ENCODE data around the gene PRPF40A.
A peak's percentile ranks its signal among the peaks of the same experiment; 100 is the strongest.

PRPF40A gene

DNA sequence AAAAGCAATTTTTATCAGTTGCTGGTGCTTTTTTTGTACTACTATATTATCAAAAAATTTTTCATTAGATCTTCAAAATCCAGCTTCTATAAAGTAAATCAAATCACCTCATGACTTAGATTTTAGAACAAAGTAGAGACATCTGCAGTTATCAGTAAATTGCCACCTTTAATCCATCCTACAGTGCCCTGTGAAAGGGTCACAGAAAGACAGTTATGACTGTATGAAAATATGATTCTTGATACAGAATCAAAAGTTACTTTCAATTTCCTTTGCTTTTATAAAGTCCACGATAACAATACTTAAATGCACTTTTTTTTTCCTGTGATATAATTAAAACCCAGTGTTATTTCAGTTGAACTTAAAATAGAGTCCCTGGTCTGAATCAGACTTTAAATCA is 61.4 kb downstream of the PRPF40A start:
- TF ChIP-seq, protein P1, sequence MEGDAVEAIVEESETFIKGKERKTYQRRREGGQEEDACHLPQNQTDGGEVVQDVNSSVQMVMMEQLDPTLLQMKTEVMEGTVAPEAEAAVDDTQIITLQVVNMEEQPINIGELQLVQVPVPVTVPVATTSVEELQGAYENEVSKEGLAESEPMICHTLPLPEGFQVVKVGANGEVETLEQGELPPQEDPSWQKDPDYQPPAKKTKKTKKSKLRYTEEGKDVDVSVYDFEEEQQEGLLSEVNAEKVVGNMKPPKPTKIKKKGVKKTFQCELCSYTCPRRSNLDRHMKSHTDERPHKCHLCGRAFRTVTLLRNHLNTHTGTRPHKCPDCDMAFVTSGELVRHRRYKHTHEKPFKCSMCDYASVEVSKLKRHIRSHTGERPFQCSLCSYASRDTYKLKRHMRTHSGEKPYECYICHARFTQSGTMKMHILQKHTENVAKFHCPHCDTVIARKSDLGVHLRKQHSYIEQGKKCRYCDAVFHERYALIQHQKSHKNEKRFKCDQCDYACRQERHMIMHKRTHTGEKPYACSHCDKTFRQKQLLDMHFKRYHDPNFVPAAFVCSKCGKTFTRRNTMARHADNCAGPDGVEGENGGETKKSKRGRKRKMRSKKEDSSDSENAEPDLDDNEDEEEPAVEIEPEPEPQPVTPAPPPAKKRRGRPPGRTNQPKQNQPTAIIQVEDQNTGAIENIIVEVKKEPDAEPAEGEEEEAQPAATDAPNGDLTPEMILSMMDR (IDR thresholded peaks at IDR 0.05): no peak

DNA sequence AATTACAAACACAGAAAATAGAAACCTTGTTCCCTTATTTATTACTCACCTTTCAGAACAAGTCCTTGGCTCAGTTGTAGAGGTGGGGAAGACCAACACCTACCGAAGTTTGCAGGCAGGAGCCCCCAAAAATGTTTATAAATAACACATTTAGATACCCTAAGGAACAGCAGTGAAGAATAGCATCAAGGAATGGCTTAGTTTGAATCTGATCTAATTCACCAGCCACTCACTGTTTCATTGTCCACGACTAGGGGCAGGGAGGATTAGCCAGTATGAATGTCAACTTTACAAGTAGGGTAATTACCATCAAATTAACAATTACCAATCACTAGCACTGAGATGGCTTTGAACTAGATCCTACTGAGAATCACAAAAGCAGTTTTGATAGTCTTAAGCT is 65.4 kb downstream of the PRPF40A start:
- TF ChIP-seq, protein P1 (IDR thresholded peaks at IDR 0.05): no peak

DNA sequence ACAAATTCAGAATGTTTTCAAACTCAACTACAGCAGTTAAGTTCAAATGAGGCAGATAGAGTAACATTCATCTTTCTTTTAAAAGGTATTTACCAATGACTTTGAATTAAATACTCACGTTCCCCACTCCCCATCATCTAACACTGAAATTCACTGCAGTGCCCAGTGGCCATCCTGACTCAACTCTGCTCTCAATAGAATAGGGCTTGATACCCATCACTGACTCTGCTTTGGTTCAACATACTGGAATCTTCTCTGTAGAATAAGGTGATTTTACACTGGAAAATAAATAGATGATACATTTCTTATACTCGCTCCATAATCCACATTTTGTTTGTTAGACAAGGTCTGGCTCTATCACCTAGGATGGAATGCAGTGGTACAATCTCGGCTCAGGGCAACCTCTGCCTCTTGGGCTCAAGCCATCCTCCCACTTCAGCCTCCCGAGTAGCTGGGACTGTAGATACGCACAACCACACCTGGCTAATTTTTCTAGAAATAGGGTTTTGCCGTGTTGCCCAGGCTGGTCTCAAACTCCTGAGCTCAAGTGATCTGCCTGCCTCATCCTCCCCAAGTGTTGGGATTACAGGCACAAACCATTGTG is 66.4 kb downstream of the PRPF40A start:
- TF ChIP-seq, protein P1 (IDR thresholded peaks at IDR 0.05): no peak

DNA sequence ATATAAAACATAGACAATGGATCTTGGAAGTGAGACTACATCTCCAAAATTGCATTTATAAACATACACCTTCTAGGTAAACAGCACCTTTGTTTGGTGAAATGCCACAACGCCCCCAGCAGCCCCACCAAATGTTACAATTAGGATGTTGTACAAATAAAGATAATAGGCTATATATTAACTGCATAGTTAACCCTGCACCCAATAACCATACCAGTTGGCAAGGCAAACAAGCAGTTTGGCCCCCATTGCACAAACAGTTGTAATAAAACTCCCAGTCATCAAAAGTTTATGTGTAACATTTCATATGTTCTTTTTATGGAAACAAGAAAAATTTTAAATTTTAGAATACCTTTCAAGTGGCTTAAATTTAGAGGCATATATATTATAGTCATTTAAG is 67.3 kb downstream of the PRPF40A start:
- TF ChIP-seq, protein P1 (IDR thresholded peaks at IDR 0.05): no peak

DNA sequence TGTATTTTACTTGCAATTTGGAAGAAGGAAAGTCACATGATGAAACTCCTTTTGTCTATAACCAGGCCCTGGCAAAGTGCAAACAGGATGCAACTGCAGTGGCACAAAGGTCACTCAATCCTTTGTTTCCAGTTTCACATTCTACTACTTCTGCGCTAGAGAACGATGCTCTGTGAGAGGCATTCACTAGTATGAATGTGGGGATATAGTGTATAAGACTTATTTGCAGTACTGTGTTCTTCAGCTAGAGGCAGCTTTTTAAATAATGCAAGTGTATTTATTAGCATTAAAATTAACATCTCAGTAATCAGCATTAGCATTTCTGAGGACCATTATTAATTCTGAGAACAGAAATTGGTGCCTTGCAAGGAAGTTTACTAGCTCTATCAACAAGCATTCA is 68.9 kb downstream of the PRPF40A start:
- TF ChIP-seq, protein P1 (IDR thresholded peaks at IDR 0.05): 0 out of 2 replicates have a peak, but pooled peaks have one; percentile 24

DNA sequence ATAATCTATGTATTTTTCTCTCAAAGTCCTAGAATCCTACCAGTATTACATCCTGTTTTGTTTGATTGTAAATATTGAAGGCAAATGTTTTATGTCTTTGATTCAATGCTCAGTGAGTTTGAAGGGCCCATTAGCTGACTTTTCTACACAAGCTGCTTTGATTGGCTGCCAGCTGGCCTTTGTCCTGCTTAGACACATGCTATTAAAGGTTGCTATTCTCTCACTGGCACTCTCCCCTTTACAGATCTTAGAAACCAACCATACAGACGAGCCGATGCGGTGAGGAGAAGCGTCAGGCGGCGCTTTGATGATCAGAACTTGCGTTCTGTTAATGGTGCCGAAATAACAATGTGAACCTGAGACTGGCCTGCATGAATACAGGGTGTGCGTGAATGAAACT is 69.7 kb downstream of the PRPF40A start:
- TF ChIP-seq, protein P1 (IDR thresholded peaks at IDR 0.05): no peak

DNA sequence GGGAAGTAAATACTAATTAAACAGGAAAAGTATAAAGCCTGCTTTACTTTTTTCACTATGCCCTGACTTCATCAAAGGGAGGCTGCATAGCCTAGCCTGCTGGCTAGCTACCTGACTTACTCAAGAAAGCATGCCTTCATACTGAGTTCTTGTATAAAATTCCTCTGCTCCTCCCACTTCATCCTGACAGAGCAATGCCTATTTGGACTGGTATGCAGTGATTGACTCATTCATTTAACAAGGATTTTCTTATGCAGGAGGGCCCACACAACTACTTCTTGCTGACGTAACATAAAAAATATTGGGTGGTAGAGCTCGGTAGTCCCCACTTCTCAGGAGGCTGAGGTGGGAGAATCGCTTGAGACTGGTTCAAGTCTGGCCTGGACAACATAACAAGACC is 70.5 kb downstream of the PRPF40A start:
- TF ChIP-seq, protein P1 (IDR thresholded peaks at IDR 0.05): no peak

DNA sequence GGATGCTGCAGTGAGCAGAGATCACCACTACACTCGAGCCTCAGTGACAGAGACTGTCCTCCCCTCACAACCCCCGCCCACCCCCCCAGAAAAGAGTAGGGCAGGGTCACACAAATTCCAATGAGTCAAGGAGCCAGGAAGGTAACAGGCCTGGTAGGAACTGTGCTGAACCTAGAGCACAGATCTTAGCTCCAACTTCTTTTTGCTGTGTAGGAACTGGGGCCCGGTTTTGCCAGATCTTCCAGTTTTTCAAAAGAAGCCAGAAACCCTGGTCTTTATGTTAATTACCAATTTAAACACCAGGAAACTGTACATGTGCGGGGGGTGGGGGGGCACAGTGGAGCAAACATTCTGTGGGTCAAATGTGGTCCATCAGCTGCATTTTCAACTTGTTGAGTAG is 71.0 kb downstream of the PRPF40A start:
- TF ChIP-seq, protein P1 (IDR thresholded peaks at IDR 0.05): no peak
